GOT3 (cell line): ENCODE data around the gene TMED3.

Experiments used
- DNase-seq: peaks from one replicate; lab custom pipeline; 2025; ENCODE audit warnings: mixed read lengths; lab: John Stamatoyannopoulos, UW

Gene TMED3

DNA sequence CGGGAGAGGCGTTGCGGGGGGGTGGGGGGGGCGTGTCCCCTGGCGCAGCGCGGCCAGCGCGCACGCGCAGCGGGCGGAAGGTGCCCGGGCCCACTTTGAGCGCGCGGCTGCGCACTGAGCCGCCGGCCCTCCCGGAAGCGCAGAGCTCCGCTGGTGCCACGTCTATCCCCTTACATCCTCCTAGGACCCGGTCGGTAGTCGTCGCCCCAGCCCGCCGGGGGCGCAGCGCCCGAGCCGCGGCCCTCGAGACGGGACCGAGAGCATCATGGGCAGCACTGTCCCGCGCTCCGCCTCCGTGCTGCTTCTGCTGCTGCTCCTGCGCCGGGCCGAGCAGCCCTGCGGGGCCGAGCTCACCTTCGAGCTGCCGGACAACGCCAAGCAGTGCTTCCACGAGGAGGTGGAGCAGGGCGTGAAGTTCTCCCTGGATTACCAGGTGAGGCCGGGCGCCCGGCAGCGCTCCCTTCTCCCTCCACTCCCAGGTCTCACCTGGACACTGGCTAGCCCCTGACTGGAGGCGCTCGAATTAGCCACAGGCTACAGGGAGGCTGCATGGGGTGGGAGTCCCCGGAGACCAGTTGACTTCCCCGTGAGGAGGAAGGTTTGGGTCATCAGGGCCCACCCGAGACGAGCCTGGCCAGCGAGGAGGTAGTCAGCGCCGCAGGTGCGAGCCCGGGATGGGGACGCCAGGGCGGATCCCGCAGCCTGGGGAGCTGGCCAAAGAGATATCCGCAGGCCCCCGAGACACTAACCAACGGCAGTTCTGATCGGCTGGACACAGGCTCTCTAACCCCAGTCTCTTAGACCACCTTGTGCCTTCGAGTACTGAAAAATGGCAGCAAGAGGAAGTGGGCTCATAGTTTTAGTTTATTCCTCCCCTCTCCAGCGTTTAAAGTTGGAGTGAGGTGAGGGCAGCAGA lies at the start of gene TMED3:
TMED3 (plus strand) TSS at position 128 of the 916 bp plus-strand sequence; CDS start at position 266, 138 bp downstream.
- peak; percentile 41 for DNase-seq

DNA sequence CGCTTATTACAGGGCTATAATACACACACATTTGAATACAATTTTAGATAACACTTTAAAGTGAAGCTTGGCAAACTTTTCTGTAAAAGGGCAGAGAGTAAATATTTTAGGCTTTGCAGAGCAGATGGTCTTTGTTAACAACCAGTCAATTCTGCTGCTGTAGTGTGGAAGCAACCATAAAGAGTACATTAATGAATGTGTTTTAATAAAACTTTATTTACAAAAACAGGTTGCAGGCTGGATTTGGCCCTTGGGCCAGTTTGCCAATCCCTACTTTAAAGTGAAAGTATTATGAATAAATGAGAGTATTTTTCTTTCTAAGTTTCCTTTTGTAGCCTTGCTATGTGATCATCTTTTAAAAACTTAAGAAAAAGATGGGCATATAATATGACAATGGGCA lies 49.1 kb upstream of the TMED3 start:
- no peak for DNase-seq

DNA sequence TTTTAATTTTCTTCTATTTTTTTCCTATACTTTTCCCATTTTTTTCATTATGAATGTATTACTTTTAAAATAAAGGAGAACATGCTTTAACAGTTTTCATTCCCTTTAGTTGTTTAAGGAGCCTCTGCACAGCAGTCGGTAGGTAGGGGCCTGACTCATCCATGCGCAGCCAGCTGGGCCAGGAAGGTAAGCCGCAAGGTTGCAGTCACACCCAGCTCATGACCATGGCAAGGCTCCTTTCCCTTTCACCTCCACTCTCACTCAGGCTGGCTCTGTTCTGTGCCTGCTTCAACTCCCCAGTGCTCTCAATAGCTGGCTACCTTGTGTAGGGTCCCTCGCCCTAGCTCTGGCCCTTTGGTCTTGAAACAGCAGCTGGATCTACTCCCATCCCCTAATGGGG lies 45.7 kb upstream of the TMED3 start:
- DNase-seq = no peak

DNA sequence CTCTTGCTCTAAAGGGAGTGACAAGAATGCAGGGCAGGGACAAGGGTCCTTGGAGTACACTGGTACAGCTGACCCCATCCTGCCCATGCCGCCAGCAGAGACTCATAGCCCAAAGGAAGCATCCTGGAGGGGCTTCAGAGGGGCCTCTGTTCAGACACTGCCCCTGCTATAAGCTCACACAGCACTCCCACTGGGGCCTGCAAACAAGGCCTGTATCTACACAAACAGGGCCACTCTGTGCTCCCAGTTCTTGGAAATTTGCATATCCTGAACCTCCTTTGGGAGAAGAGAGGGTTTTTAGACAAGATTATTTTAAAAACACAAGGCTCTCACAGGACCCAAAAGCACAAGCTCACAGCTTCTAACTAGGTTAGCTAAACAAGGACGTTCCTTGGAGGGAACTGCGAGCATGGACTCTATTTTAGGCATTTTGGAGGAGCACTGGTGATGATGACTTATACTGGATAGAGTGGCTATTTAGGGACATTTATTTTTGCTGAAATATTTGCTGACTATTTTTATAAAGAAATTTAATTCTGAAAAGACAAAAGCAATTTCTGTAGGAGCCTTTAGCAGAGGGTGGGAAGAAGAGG lies 44.8 kb upstream of the TMED3 start:
- DNase-seq = no peak

DNA sequence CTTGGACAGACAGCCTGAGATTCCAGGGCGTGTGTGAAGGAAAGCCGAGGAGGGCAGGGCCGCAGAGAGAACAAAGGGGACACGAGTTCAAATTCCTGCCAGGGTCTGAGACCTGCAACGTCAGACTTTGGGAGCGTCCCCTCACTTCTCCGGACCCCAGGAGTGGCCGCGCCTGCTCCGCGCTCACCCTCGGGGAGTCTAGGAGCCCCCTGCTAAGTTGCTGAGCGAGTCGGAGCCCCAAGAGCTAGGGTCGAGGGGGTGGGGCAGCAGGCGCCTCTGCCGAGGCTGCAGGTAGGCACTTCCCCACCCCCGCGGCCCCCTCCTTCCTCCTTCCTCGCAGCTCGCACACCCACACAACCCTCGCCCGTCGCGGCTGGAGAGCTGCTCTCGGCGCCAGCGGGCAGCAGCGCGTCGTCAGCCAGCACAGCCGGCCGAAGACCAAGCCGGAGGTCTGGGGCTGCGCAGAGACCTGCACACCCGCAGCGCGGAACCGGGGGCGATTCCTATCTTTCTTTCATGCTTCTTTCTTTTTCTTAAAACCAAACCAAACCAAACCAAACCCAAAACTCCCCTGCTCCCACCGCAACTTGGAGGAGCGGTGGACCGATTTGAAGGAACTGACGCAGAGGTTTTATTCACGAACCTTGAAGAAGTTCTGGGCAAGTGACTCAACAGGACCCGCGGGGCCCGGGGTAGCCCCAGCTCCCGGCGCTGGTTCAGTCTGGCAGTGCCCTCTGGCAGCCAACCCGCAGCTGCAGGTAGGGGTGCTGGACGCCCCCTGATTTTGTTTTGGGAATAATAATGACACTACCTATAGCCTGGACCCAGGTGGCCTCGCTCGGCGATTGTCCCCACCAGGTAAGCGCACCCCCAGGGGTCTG lies 28.3 kb upstream of the TMED3 start, which contains the start of gene ANKRD34C:
ANKRD34C (plus strand) TSS at position 352 of the 881 bp plus-strand sequence. CDS start 10,563 bp downstream, outside the sequence.
- no peak for DNase-seq

DNA sequence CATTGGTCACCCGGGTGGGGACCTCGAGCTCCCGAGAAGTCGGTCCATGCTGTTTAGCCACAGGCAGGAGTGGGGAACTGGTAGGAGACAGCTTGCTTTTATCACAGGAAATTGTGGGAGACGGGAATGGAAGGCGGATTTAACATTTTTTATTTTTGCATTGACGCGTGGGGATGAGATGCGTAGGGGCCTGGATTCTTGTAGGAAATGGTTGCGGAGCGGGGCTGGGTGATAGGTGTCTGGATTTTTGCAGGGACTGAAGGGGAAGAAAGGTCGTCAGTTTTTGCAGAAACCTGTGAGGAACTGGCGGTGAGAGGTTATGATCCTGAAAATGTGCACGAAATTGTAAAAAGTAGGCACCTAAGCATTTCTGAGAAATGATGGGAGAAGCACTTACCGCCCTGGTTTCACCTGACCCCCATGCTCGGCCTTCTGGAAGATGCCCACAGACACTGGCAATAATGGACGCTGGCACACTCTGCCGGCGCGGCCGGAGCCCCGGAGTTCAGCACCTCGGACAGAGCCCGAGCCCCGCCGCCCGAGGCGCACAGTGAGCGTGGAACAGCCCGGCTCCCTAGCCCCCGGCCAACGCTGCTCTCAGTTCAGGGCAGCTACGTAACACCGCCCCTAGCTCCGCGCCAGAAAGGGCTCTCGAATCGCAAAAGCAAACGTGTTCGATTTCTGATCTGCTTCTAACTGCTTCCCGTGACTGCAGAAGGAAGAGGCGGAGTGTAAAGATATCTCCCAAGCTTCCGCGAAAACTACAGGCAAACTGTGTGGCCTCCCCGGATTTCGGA lies 27.5 kb upstream of the TMED3 start:
- peak; percentile 7 for DNase-seq

DNA sequence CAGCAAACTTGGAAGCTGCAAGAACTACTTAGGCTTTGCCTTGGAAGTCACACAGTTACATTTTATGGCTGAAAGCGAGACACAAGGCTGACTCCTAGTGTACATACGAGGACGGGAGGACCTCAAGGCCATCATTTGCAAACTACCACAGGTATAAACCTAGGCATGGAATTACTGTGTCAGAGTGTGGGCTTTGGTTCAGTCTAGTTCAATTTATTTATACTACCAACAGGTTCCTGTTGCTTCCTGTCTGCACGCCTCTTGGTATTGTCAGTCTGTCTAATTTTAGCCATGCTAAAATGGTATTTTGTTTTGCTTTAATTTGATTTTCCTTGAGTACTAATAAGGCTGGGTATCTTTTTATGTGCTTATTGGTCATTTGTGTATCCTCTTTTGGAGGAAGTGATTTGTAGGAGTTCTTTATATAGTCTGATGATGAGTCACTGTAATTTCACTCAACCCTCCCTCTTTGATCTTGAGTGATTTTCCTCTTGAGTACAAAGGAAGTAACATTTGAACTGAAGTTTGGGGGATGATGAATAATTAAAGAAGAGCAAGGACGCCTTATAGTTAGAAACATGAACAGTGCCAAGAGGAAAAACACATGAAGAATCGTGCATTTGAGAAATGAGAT lies 20.2 kb upstream of the TMED3 start:
- DNase-seq = no peak

DNA sequence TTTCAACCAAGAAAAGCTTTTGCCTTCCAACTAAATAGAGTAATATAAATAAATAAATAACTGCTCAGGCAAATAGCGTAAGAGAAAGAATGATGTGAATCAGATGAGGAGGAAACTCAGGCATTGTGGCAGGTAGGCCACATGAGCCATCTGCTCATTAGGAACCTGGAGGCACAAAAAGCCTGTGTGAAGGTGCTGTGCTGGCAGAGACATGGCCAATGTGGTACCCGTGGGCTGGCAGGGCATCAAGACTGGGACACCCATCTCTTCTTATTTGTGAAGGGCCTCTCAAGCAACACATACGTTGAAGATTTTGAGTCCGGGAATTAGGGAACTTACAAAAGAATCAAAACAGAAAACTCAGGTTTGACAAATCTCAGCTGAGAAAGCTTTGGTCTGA lies 18.9 kb upstream of the TMED3 start:
- DNase-seq = no peak

DNA sequence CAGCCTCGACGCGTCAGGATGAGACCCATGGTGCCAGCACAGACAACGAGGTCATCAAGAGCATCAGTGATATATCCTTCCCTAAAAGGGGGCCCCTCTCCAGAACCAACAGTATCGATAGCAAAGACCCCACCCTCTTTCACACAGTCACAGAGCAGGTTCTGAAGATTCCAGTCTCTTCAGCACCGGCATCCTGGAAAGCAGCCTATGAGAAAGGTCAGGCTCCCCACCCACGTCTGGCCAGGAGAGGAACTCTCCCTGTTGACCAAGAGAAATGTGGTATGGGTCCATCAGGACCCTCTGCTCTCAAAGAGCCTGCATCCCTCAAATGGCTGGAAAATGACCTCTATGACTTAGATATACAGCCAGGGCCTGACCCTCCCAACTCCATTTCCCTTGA lies 16.8 kb upstream of the TMED3 start:
- no peak for DNase-seq

DNA sequence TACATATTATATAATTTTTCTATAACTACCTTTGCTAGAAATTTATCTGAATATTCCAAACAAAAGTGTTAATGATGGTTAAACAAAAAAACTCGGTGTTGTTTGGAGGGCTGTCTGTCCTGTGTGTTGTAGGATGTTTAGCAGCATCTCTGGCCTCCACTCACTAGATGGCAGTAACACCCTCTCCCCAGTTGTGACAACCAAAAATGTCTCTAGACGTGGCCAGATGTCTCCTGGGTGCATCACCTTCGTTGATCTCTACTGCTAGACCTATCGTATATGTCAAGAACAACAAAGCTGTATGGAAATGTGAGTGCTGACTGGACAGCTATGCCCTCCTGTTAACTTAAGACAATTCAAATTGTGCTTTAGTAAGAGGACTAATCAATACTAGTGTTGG lies 14.3 kb upstream of the TMED3 start:
- no peak for DNase-seq

DNA sequence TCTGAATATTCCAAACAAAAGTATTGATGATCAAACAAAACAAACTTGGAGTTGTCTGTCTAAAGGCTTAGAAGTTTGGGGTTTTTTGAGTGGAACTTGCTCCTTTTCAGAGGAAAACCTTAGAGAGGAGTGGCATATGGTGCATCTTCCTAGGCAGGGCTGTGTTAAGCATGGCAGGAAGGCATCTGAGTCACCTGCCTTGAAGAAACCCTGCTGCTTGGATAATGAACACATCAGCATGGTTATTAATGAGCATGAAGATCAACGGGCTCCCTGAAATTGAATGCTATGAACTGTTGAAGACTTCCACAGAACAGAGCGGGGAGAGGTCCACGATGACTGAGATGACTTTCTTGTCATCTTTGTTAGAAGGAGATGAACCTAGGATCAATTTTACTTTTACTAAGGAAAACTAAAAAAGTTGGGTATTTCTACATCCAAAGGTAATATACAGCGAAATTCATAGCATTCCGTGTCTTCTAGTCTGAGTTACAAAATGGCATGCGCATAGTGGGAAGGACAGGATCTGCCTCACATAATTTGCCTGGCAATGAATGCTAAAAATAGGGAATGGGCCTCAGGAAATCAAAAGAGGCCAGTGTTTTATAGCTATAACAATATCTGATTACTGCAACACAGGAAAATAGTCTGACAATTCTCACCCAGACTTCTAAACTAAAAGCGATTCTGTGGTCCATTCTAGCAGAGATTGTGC lies 11.6 kb upstream of the TMED3 start:
- no peak for DNase-seq

DNA sequence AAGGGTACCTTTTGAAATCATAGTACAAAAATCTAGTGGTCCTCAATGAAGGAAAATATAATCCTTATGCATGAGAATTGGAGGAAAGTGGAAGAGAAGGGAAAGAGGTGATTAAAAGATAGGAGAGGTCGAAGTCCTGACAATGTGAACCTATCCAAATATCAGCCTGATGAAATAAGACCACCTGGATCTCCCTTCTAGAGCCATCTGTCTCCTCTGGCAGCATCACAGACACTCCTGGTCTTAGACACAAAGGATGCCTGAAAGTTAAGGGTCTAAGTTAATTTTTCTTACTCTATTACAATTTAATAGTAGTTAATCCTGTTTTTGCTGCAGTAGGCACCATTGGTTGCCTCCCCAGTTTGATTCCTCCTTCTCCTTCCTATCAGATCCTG lies 11.1 kb upstream of the TMED3 start:
- no peak for DNase-seq

DNA sequence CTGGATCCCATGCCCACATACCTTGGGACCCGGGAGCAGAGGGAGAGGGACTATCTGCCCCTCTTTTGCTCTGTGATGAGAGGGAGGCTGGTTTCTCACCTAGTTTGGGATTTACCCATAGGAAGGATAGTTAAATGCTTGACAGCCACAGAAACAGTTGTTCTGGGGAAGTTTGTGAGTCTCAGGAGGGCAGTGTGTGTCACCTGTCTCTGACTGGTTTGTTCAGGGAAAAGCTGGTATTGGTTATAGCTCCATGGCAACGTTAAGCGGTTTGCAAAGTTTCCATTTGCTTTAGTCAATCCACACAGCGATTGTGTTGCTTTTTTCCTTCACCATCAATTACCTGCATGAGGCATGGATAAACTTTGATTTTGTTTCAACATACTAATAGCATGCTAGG lies 3.7 kb upstream of the TMED3 start:
- no peak for DNase-seq

DNA sequence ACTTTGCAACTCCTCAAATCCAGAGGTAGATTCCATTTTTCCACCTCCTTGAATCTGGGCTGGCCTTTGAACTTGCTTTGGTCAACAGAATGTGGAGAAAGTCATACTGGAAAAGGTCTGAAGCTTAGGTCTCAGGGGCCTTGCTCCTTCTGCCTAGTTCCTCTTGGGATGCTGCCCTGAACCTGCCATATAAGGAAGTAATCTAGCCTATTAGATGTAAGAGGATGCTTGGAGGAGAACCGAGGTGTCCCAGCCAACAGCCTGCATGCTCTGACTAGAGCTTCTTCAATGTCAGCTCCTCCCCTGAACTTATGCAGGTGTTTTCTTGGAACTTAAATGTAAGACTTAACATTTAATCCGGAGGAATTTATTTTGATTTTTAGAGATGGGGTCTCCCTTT lies 2.0 kb upstream of the TMED3 start:
- no peak for DNase-seq

DNA sequence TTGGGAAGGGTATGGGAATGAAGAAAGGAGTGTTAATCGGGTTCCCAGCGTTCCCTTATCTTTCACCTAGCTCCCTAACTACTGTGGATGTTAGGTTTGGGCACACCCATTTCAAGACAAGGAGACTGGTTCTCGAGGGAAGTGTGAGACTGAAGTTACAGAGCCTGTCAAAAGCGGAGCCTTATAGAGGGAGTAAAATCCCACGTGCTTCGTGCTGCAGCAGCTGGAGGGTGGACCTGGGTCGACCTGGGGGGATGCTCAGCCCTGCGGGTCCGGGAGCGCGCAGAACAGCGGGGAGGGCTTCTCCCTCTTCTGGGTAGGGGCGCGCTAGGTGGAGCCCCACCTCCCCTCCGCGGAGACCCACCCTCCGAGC lies 314 bp upstream of the TMED3 start:
- DNase-seq = no peak

DNA sequence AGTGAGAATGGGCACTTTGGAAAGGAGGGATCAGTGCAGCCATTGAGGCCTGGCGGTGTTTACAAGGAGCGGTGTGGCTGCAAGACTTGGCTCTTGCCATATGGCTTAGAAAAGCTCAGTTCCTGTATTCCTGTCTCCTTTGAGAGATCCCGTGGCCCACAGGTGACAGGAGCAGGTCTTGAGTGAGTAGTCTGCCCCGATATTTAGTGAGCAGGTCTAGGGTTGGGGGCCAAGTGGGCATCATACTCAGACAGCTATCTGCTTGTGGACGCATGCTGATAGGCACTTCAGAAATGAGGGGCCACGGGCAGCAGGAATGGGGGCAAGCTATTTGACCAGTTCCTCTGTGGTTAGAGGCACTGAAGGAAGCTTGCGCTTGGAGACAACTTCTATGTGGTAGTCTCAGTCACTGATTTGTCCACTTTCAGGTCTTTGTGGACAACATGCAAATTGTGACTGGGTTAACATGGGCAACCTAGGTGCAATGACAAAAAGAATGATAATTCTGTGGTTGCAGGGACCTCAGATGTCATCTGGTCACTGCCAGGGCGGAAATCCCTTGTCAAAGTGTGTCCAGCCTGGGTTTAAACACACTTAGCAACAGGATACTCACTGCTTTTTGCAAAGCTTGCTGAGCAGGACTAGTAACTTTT lies 1.1 kb downstream of the TMED3 start:
- no peak for DNase-seq

DNA sequence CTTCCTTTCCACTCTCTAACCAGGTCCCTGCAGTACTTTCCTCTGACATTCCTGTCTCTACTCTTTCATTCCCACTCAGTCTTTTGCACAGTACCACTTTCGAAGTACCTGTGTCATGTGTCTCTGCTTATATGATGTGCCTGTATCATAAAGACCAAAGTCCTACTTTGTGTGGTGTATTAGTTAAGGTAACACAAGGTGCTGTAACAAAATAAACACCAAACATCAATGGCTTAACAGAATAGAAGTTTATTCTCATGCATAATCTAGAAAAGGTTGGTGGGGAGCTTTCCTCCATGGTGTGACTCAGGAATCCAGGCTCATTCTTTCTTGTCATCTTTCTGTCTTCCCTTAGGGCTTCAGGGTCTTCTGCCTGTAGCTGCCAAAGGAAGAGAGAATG lies 3.3 kb downstream of the TMED3 start:
- DNase-seq = no peak

DNA sequence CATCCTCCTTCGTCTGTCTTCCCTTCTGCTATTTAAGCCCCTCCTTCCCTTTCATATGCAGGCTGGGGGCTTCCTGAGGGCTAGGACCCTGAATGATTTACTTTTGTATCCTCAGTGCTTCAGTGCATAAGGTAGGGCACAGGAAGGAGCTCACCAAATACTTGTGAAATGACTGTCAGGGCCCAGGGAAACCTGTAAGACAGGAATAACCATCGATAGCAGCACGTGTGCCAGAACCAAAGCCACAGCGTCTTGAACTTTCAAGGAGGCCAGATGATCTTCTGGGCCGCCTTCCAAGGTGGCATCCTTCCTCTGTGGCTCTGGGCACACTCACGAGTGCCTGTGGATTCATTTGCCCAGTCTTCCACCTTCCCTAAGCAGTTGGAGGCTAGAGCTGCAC lies 3.9 kb downstream of the TMED3 start:
- DNase-seq = no peak

DNA sequence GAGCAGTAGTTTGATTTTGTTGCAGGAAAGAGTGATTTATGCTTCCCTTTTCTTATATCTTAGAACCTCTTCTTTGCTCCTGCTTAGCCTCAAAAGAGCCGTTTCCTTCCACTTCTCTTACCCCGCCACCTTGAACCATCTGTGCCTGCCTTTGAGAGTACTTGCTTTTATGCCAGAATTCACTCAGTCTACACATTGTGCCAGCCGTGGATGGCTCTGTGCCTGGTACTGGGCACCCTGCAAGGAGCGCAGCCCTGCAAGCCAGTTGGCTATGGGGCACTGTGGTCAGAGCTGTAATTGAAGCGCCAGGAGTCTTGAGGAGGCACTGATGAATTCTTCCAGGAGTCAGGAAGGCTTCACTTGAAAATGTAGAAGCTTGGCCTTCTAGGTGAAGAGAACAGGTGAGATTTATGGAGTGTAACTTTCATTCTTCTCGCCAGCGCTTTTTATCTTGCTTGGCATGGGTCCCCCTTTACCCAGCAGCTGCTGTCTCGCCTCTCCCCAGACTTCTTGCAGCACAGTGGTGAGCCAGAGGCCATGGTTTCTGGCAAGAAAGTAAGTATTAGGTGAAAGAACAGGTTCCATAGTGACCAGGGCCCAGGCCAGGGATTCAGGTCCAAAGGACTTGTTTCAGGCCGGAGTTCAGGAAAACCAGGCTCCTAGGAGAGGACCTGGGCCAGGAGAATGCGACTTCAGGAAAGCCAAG lies 4.9 kb downstream of the TMED3 start:
- DNase-seq = no peak
